Neural cell (in vitro differentiated cells): Measurements from ENCODE around the gene VCX.

ENCODE experiments used
- CTCF ChIP-seq: fragments of 450-650 bp; IDR thresholded peaks from 2 replicates; pipeline ENCODE4 v1.5.1; 2014; ENCODE audit warnings: antibody characterized with exemption, mild to moderate bottlenecking, moderate library complexity; ENCODE audit not compliant: poor library complexity, severe bottlenecking
- EP300 ChIP-seq: fragments of 450-650 bp; conservative IDR thresholded peaks from 2 replicates; pipeline ENCODE4 v1.6.1; 2014; ENCODE audit warnings: antibody characterized with exemption, mild to moderate bottlenecking, moderate library complexity; ENCODE audit not compliant: poor library complexity, severe bottlenecking
- EZH2 ChIP-seq: fragments of 200-600, 300-800 bp; shearing (Covaris generic), sonication (generic); IDR thresholded peaks from 2 replicates; pipeline ENCODE4 v1.6.1; 2014; ENCODE audit warnings: antibody characterized with exemption, low read length, borderline replicate concordance, mild to moderate bottlenecking; ENCODE audit not compliant: insufficient read depth, poor library complexity, severe bottlenecking
- RAD21 ChIP-seq: fragments of 450-650 bp; conservative IDR thresholded peaks from 2 replicates; pipeline ENCODE4 v1.6.1; 2014; ENCODE audit warnings: antibody characterized with exemption, mild to moderate bottlenecking, moderate library complexity
- TAF1 ChIP-seq: IDR thresholded peaks from 2 replicates; pipeline ENCODE4 v1.6.1; 2012; ENCODE audit warnings: low read depth

DNA sequence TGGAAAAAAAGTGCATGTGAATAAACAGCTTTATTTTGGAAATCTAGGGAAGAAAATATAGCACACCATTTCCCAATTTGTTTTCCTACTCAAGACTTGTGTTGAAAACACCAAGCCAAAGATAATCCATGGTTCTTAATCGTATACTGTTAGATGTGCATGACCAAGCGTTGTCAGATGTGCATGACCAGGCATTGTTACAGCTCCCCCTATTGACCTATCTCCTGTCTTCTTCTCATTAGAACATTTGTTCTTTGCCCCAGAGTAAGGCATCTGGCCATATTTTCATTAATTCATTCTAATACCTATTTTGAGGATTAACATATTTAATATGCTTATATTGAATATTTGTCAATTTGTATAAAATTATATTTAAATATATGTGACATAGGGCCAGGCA, 14.4 kb upstream of the VCX start:
- TF ChIP-seq TAF1 (no peak), EZH2 (no peak), CTCF (no peak), EP300 (no peak), RAD21 (no peak)
